ENCODE results near the gene PROK1. TPM values are rescaled to one million over a fixed set of nuclear protein-coding genes. Genes with fewer than 3 reads are reported as not detected.
A peak's percentile ranks its signal among the peaks of the same experiment; 100 is the strongest.

PROK1 gene
- total RNA-seq, 1 experiment from 2014 or later = 0.22 TPM

DNA sequence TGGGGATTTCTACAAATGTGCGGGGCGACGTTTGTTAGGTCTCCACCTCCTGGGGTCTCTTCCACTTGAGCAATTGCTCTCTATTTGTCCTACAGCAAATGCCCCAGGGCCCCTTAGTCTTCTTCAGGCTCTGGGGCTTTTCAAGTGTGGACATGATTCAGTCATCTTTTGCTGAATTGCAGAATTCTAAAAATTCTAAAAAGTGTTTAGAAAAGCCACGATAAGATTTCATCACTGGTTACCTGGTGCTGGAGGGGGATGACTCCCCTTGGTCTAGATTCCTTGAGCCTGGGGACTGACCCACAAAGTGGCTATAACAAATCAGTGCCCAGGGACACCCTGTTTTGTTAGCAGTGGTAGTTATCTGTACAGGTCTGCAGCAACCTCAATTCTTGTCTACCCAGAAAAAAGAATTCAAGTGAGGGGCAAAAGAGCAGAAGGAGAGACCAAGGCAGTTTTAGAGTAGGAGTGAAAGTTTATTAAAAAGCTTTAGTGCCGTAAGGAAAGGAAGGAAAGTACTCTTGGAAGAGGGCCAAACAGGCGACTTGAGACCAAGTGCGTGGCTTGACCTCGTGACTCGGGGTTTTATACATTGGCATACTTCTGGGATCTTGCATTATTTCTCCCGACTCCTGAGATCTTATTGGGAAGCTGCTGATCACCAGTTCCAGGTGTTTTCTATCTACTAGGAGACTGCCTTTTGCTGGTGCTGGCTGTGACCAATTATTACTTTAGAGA, 25.2 kb downstream of the PROK1 start:
- Histone ChIP-seq H4K20me1 (ENCODE audit: insufficient read depth) (no peaks in the 10 kb centered on the region), H3K27me3 (ENCODE audit: insufficient read depth, low read length) (no peaks in the 10 kb centered on the region), H2AFZ (ENCODE audit: low read depth, low read length, poor library complexity, severe bottlenecking) (peak overlapping the region; percentile 66), H3K9me3 (ENCODE audit: control insufficient read depth in 1 of 2, insufficient read depth in 1 of 2, low read depth in 1 of 2, low read length in 2 of 2) (no peaks in the 10 kb centered on the region), H3K9me2 (ENCODE audit: insufficient read depth) (no peaks in the 10 kb centered on the region), H3K9ac (ENCODE audit: low read length) (peak overlapping the region; percentile 57; the same call in 1 of the 2 replicates), H3K4me2 (ENCODE audit: low read length) (peak overlapping the region; percentile 71), H3K36me3 (ENCODE audit: control insufficient read depth in 1 of 2, insufficient read depth in 2 of 2, low read length in 2 of 2) (no peaks in the 10 kb centered on the region), H3K27ac (ENCODE audit: low read depth, low read length) (peak overlapping the region; percentile 72; the same call in 1 of the 2 replicates), H3K79me2 (ENCODE audit: insufficient read depth, low read length) (no peaks in the 10 kb centered on the region), H3K4me1 (ENCODE audit: control insufficient read depth in 1 of 2, insufficient read depth in 2 of 2, low read length in 2 of 2) (peaks cover 23 to 44% of the 10 kb centered on the region in 2 experiments), H3K4me3 (replicated peaks in 1 of 2; ENCODE audit: low read depth in 1 of 2, low read length in 2 of 2) (no peak overlapping the region; a peak in 1 of 4 replicates)
- ChIA-PET POLR2A (no interaction called here), RAD21 (ENCODE audit: low non-redundant PET in 1 of 2, low total read pairs in 2 of 2, uncharacterized antibody in 2 of 2, unreplicated experiment in 2 of 2) (interaction anchor here in 1 of 2 experiments (2.4 kb wide), 1 partner anchor 19 kb away, joined by 11 read pairs; no protein-coding TSS in a partner anchor), CTCF (interaction anchor here (0.6 to 21.6 kb wide), 5 partner anchors 16 to 1970 kb away, joined by 3 to 203 read pairs (median 7); no protein-coding TSS in a partner anchor)
- TF ChIP-seq EZH2phosphoT487 (IDR thresholded peaks at IDR 0.05; ENCODE audit: borderline replicate concordance) (no peak), CEBPB (IDR thresholded peaks at IDR 0.05; ENCODE audit: low read depth) (no peak), TCF7L2 (IDR thresholded peaks at IDR 0.05; ENCODE audit: borderline replicate concordance, extremely low read depth, insufficient read depth, insufficient read length) (no peak), YY1 (IDR thresholded peaks at IDR 0.05; ENCODE audit: extremely low read depth, insufficient replicate concordance, low read depth, low read length) (no peak), POLR2AphosphoS5 (IDR thresholded peaks at IDR 0.05; ENCODE audit: low read depth, low read length) (no peak), EZH2 (IDR thresholded peaks at IDR 0.05) (no peak), ELF1 (IDR thresholded peaks at IDR 0.05; ENCODE audit: borderline replicate concordance, low read depth) (no peak), POLR2A (IDR thresholded peaks at IDR 0.05; ENCODE audit: borderline replicate concordance, extremely low read depth, insufficient read depth, insufficient read length) (no peak), SRF (IDR thresholded peaks at IDR 0.05; ENCODE audit: low read depth) (no peak)
- TF ChIP-seq, protein P1, sequence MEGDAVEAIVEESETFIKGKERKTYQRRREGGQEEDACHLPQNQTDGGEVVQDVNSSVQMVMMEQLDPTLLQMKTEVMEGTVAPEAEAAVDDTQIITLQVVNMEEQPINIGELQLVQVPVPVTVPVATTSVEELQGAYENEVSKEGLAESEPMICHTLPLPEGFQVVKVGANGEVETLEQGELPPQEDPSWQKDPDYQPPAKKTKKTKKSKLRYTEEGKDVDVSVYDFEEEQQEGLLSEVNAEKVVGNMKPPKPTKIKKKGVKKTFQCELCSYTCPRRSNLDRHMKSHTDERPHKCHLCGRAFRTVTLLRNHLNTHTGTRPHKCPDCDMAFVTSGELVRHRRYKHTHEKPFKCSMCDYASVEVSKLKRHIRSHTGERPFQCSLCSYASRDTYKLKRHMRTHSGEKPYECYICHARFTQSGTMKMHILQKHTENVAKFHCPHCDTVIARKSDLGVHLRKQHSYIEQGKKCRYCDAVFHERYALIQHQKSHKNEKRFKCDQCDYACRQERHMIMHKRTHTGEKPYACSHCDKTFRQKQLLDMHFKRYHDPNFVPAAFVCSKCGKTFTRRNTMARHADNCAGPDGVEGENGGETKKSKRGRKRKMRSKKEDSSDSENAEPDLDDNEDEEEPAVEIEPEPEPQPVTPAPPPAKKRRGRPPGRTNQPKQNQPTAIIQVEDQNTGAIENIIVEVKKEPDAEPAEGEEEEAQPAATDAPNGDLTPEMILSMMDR (IDR thresholded peaks at IDR 0.05 in 2 of 3, conservative IDR thresholded peaks at IDR 0.05 in 1 of 3; ENCODE audit: borderline replicate concordance in 1 of 3, insufficient read depth in 1 of 3, low read depth in 2 of 3, low read length in 2 of 3) = no peak
- BruUV-seq (replicated peaks) = no TSS peak
- intact Hi-C loops (cut with micrococcal nuclease) = loop anchor here (5.0 kb wide), 1 partner anchor 141 kb away; no protein-coding TSS in a partner anchor
- DNase-seq (ENCODE audit: low read depth, low spot score) (no peak), ATAC-seq (no peak)

Measured in HCT116 (cell line).